GM19025 (cell line): ENCODE data around the gene SMYD3.
"Not testable (repeated sequence)": the region's sequence is repeated elsewhere in the genome, so short reads cannot be mapped to it uniquely, and the experiment has no call there.

Experiments used
- ATAC-seq: cut with Tn5 transposase; IDR thresholded peaks from one replicate; pipeline ENCODE4 v1.9.1; 2021; ENCODE audit warnings: mild to moderate bottlenecking, low read depth, moderate library complexity; ENCODE audit not compliant: unreplicated experiment

The SMYD3 gene

GRCh38 chr1:245983294-245983967 is 523.6 kb downstream of the SMYD3 start:
- ATAC-seq: no peak

GRCh38 chr1:245979589-245979988 is 527.5 kb downstream of the SMYD3 start:
- ATAC-seq: no peak

- ATAC-seq: no peak
Measured at GRCh38 chr1:245978915-245979314, 528.2 kb downstream of the SMYD3 start.

- ATAC-seq: no peak
Measured at GRCh38 chr1:245972476-245972875, 534.6 kb downstream of the SMYD3 start.

- ATAC-seq: no peak
Measured at GRCh38 chr1:245971711-245972085, 535.4 kb downstream of the SMYD3 start.

- not testable (repeated sequence) for ATAC-seq
Measured at GRCh38 chr1:245971076-245971710, 535.9 kb downstream of the SMYD3 start.

GRCh38 chr1:245969283-245969682 is 537.8 kb downstream of the SMYD3 start:
- no peak for ATAC-seq

- no peak for ATAC-seq
Measured at GRCh38 chr1:245968775-245969174, 538.3 kb downstream of the SMYD3 start.

- ATAC-seq: no peak
Measured at GRCh38 chr1:245965398-245965797, 541.7 kb downstream of the SMYD3 start.

GRCh38 chr1:245963649-245964048 is 543.4 kb downstream of the SMYD3 start:
- no peak for ATAC-seq

GRCh38 chr1:245962453-245962852 is 544.6 kb downstream of the SMYD3 start:
- ATAC-seq: no peak

- no peak for ATAC-seq
Measured at GRCh38 chr1:245961137-245961540, 545.9 kb downstream of the SMYD3 start.

GRCh38 chr1:245960171-245960570 is 546.9 kb downstream of the SMYD3 start:
- ATAC-seq: no peak

- ATAC-seq: no peak
Measured at GRCh38 chr1:245958016-245958415, 549.1 kb downstream of the SMYD3 start.

- ATAC-seq: no peak
Measured at GRCh38 chr1:245957427-245957826, 549.7 kb downstream of the SMYD3 start.

GRCh38 chr1:245956225-245956624 is 550.9 kb downstream of the SMYD3 start:
- ATAC-seq: no peak

GRCh38 chr1:245953876-245954660 is 553.0 kb downstream of the SMYD3 start:
- ATAC-seq: peak; percentile 41

GRCh38 chr1:245952383-245953026 is 554.6 kb downstream of the SMYD3 start:
- ATAC-seq: no peak

GRCh38 chr1:245948786-245949185 is 558.3 kb downstream of the SMYD3 start:
- no peak for ATAC-seq

GRCh38 chr1:245946905-245947304 is 560.2 kb downstream of the SMYD3 start:
- ATAC-seq: no peak

GRCh38 chr1:245945136-245945535 is 561.9 kb downstream of the SMYD3 start:
- ATAC-seq: not testable (repeated sequence)
